TTC549 (cell line): ENCODE measurements around the gene CLIP3.

Source experiments
- FAIRE-seq: peaks from 2 replicates; lab custom pipeline; 2012; peaks lifted over from hg19 to GRCh38; lab: Jason Lieb, UNC

Gene CLIP3

GRCh38 chr19:35977446-35978222, 55.0 kb downstream of the CLIP3 start:
- no peak for FAIRE-seq

- no peak for FAIRE-seq
These were observed 57.0 kb downstream of the CLIP3 start for GRCh38 chr19:35975608-35976214.

- FAIRE-seq = no peak
These were observed 59.2 kb downstream of the CLIP3 start for GRCh38 chr19:35973487-35973886.

- FAIRE-seq = no peak
These were observed 65.9 kb downstream of the CLIP3 start for GRCh38 chr19:35966771-35967170.
